Tibial artery (tissue), 4 donors: ENCODE results near the gene FAM135A.
"Not testable (repeated sequence)": the region's sequence is repeated elsewhere in the genome, so short reads cannot be mapped to it uniquely, and the experiment has no call there.

Source experiments
- DNase-seq, 2 donors: peaks; one replicate each; pipeline ENCODE4 v3.0.0-alpha.2; 2019
- H3K27ac ChIP-seq, 2 donors: fragments of 200-600 bp; sonication (generic) in 1 of 2; 1 replicate in 1 of 2; 2 replicates in 1 of 2; pipeline ENCODE4 v1.5.1; 2018 to 2019; ENCODE audit warnings: mild to moderate bottlenecking in 1 of 2
- H3K27me3 ChIP-seq, 2 donors: fragments of 200-600 bp; sonication (generic) in 1 of 2; one replicate each; pipeline versions ENCODE4 v1.5.1 to v1.6.0; 2016 to 2019
- H3K36me3 ChIP-seq, 3 donors: fragments of 200-600 bp; sonication (generic) in 2 of 3; one replicate each; pipeline ENCODE4 v1.5.1; 2016 to 2019; ENCODE audit warnings: mild to moderate bottlenecking in 2 of 3
- H3K4me1 ChIP-seq, 4 donors: fragments of 200-600 bp; sonication (generic) in 2 of 4; 1 replicate in 3 of 4; 2 replicates in 1 of 4; pipeline ENCODE4 v1.5.1; 2016 to 2019
- H3K4me3 ChIP-seq, 2 donors: fragments of 200-600 bp; sonication (generic) in 1 of 2; 1 replicate in 1 of 2; 2 replicates in 1 of 2; pipeline ENCODE4 v1.5.1; 2018 to 2019; ENCODE audit warnings: mild to moderate bottlenecking in 2 of 2
- H3K9me3 ChIP-seq, 3 donors: fragments of 200-600 bp; sonication (generic) in 1 of 3; one replicate each; pipeline ENCODE4 v1.5.1; 2016 to 2019
- intact Hi-C: fragments of 100-400 bp; cut with DNase I; formaldehyde crosslinking; loops from one replicate; pipeline ENCODE4 v1.15.0; 2023; ENCODE audit warnings: low total_unique reads
- TF ChIP-seq, protein P1 (sequence below), 2 experiments: fragments of 200-600 bp in 1 of 2; fragments of 450-650 bp in 1 of 2; IDR thresholded peaks; one replicate each; pipeline ENCODE4 v1.5.1; 2017 to 2019; ENCODE audit warnings: antibody characterized with exemption in 2 of 2, mild to moderate bottlenecking in 1 of 2, moderate library complexity in 1 of 2

Gene FAM135A

DNA sequence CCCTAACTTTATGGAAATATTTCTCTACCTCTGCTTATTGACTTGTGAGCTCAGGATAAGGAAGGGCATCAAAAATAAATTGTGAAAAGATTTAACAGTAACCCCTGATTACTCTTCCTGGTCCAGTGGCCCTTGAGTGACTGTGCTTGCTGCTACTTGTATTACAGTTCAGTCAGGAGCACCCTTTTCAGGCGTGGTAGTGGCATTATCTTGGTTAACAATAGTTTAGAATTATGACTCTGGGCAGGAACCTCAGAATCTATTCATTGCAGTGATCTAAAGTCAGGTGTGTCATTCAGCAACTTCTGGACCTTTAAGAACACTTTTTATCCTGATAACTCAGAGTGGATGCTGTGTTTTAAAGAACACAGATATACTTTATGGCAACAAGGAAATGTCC is 43.4 kb downstream of the FAM135A start:
- intact Hi-C loops, result no loop called here
- no peak overlapping the region for H3K4me3 ChIP-seq
- H3K4me1 ChIP-seq, result no peaks in the 10 kb centered on the region
- TF ChIP-seq, protein P1, sequence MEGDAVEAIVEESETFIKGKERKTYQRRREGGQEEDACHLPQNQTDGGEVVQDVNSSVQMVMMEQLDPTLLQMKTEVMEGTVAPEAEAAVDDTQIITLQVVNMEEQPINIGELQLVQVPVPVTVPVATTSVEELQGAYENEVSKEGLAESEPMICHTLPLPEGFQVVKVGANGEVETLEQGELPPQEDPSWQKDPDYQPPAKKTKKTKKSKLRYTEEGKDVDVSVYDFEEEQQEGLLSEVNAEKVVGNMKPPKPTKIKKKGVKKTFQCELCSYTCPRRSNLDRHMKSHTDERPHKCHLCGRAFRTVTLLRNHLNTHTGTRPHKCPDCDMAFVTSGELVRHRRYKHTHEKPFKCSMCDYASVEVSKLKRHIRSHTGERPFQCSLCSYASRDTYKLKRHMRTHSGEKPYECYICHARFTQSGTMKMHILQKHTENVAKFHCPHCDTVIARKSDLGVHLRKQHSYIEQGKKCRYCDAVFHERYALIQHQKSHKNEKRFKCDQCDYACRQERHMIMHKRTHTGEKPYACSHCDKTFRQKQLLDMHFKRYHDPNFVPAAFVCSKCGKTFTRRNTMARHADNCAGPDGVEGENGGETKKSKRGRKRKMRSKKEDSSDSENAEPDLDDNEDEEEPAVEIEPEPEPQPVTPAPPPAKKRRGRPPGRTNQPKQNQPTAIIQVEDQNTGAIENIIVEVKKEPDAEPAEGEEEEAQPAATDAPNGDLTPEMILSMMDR (IDR thresholded peaks at IDR 0.05), result no peak
- no peaks in the 10 kb centered on the region for H3K9me3 ChIP-seq
- no peaks in the 10 kb centered on the region for H3K27me3 ChIP-seq
- peaks cover 12 to 17% (median 12%) of the 10 kb centered on the region in 3 donors for H3K36me3 ChIP-seq
- no peak overlapping the region for H3K27ac ChIP-seq
- DNase-seq, result no peak

DNA sequence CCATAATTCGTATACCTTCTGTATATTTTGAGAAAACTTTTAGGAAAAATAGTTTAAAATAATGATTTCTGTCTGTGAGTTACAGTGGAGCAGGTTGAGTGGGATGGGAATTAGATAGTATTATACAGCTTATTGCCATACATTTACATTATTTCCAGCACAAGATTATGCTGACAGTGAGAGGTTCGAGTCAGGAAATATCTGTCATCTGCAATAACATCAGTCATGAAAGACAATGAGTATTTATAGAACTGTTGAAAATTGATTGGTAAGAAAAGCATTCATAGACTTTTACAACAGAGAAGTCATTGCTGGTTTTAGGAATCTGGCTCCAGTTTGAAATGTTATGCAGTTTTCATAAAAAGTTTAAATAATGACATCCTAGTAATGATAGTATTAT is 45.9 kb downstream of the FAM135A start:
- TF ChIP-seq, protein P1 (IDR thresholded peaks at IDR 0.05), result no peak
- intact Hi-C loops, result no loop called here

DNA sequence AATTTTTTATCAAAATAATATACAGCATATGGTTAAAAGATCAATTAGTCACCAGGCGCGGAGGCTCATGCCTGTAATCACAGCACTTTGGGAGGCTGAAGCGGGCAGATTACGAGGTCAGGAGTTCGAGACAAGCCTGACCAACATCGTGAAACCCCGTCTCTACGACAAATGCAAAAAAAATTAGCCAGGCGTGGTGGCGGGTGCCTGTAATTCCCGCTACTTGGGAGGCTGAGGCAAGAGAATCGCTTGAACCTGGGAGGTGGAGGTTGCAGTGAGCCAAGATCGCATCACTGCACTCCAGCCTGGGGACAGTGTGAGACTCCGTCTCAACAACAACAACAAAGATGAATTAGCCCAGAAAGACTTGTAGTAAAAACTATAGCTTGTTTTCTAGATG is 46.4 kb downstream of the FAM135A start:
- intact Hi-C loops, H3K4me1 ChIP-seq, H3K27me3 ChIP-seq, H3K27ac ChIP-seq, DNase-seq, H3K9me3 ChIP-seq, H3K36me3 ChIP-seq, H3K4me3 ChIP-seq: not testable (repeated sequence)

More for the DNA sequence above, 45.9 kb downstream of the FAM135A start:
- Histone ChIP-seq H3K36me3 (peaks cover 0 to 9% (median 4%) of the 10 kb centered on the region in 3 donors), H3K4me3 (no peak overlapping the region), H3K4me1 (no peaks in the 10 kb centered on the region), H3K27me3 (no peaks in the 10 kb centered on the region), H3K27ac (no peak overlapping the region), H3K9me3 (no peaks in the 10 kb centered on the region)
- no peak for DNase-seq

DNA sequence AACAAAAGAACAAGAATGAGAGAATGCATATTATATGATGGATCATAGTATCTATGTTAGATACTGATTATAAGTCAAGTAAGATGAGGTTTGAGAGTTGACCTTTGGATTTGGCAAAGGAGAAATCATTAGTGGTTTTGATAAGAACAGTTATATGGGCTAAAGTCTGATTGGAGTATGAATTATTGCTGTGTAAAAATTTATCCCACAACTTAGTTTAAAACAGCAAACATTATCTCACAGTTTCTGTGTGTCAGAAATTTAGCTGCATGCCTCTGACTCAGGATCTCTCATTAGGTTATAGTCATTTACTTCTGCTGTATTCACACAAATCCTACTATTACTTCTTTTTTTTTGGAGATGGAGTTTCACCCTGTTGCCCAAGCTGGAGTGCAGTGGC is 56.7 kb downstream of the FAM135A start:
- TF ChIP-seq, protein P1 (IDR thresholded peaks at IDR 0.05), result no peak
- Histone ChIP-seq H3K9me3 (no peaks in the 10 kb centered on the region), H3K4me1 (no peaks in the 10 kb centered on the region), H3K27me3 (no peaks in the 10 kb centered on the region), H3K27ac (no peak overlapping the region), H3K4me3 (no peak overlapping the region), H3K36me3 (peaks cover 11 to 23% (median 13%) of the 10 kb centered on the region in 3 donors)
- no peak for DNase-seq
- intact Hi-C loops, result no loop called here

DNA sequence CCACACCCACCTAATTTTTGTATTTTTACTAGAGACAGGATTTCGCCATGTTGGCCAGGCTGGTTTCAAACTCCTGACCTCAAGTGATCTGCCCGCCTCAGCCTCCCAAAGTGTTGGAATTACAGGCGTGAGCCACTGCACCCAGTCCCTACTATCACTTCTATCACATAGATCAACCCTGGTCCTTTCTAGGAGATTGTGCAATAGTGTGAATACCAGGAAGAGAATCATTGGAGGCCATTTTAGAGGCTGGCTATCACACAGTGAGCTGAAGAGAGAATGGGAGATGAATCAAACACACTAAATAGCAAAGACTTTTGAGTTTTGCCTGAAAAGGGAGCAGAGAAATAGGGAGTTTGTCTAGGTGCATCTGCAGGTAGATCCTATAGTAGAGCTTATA is 57.2 kb downstream of the FAM135A start:
- H3K27ac ChIP-seq, H3K4me1 ChIP-seq, H3K27me3 ChIP-seq, DNase-seq, H3K4me3 ChIP-seq, intact Hi-C loops, H3K9me3 ChIP-seq: not testable (repeated sequence)
- H3K36me3 ChIP-seq, result peaks cover 11 to 24% (median 13%) of the 10 kb centered on the region in 3 donors

DNA sequence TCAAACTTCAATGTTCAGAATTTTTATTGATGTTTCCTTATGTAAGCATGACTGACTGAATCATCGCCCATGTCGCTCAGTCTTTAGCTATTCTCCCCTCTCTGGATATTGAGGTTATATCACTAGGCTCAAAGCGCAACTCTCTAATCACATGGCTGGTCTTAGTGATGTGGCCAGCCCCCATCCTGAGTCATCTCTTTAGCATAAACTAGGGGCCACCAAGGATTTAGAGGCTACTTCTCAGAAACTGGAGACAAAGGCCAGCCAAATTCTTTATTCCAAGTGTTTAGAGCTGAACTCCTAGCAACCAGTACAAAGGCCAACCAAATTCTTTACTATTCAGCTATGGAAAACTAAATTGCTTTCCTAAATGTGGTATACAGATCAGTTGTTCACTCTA is 61.4 kb downstream of the FAM135A start:
- intact Hi-C loops, result no loop called here
- TF ChIP-seq, protein P1 (IDR thresholded peaks at IDR 0.05), result no peak
- no peak overlapping the region for H3K4me3 ChIP-seq
- H3K27ac ChIP-seq, result no peak overlapping the region
- no peaks in the 10 kb centered on the region for H3K27me3 ChIP-seq
- peaks cover 24 to 45% (median 37%) of the 10 kb centered on the region in 3 donors for H3K36me3 ChIP-seq
- no peaks in the 10 kb centered on the region for H3K9me3 ChIP-seq
- no peaks in the 10 kb centered on the region for H3K4me1 ChIP-seq
- DNase-seq, result no peak

DNA sequence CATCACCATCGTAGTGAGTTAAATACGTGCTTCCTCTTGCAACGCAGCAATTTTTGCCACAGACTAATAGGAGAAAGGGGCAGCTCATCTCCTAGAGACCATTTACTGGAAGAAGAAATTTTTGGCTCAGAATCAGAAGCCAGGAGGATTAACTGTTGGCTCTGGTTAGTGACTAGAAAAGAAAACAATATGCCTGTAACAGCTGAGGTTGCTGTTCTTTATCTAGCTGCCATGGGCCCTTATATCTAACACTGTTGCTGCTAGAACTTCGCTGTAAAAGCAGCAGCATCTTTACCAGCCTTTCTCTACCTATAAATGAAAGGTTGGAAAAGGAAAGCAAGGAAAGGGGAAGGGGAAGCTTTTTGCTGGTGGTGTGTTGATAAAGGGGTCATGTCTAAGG is 65.9 kb downstream of the FAM135A start:
- H3K9me3 ChIP-seq, result no peaks in the 10 kb centered on the region
- intact Hi-C loops, result no loop called here
- H3K4me1 ChIP-seq, result no peaks in the 10 kb centered on the region
- no peak for DNase-seq
- no peaks in the 10 kb centered on the region for H3K27me3 ChIP-seq
- H3K27ac ChIP-seq, result no peak overlapping the region
- no peak overlapping the region for H3K4me3 ChIP-seq
- peaks cover 24 to 44% (median 31%) of the 10 kb centered on the region in 3 donors for H3K36me3 ChIP-seq
- TF ChIP-seq, protein P1 (IDR thresholded peaks at IDR 0.05), result no peak

DNA sequence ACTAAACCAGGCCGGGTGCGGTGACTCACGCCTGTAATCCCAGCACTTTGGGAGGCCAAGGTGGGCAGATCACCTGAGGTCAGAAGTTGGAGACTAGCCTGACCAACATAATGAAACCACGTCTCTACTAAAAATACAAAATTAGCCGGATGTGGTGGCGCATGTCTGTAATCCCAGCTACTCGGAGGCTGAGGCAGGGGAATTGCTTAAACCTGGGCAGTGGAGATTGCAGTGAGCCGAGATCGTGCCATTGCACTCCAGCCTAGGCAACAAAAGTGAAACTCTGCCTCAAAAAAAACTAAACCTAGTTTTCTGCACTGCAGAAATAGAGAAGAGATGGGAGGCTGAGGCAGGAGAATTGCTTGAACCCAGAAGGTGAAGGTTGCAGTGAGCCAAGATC is 73.3 kb downstream of the FAM135A start:
- H3K9me3 ChIP-seq, H3K4me1 ChIP-seq, H3K27me3 ChIP-seq, H3K27ac ChIP-seq, intact Hi-C loops, H3K4me3 ChIP-seq, DNase-seq: not testable (repeated sequence)
- H3K36me3 ChIP-seq, result peaks cover 7 to 12% (median 11%) of the 10 kb centered on the region in 3 donors
